Measurements from ENCODE around the gene CLIP1.
A peak's percentile ranks its signal among the peaks of the same experiment; 100 is the strongest.
"Not testable (repeated sequence)": the region's sequence is repeated elsewhere in the genome, so short reads cannot be mapped to it uniquely, and the experiment has no call there.

CLIP1 gene

GRCh38 chr12:122427403-122427802, 4.9 kb upstream of the CLIP1 start:
- Histone ChIP-seq H3K9me3 (ENCODE audit: control insufficient read depth, low read length) (no peaks in the 10 kb centered on the region), H3K4me3 (ENCODE audit: low read length) (no peak overlapping the region), H3K9ac (ENCODE audit: low read length) (no peak overlapping the region), H3K27me3 (replicated peaks; ENCODE audit: control insufficient read depth, insufficient read depth, low read length) (no peaks in the 10 kb centered on the region), H3K36me3 (ENCODE audit: control insufficient read depth, insufficient read depth, low read length, severe bottlenecking) (no peaks in the 10 kb centered on the region), H3K4me1 (ENCODE audit: control insufficient read depth, insufficient read depth, low read length) (peaks cover 11% of the 10 kb centered on the region)
- DNase-seq (ENCODE audit: low read depth): no peak

DNA sequence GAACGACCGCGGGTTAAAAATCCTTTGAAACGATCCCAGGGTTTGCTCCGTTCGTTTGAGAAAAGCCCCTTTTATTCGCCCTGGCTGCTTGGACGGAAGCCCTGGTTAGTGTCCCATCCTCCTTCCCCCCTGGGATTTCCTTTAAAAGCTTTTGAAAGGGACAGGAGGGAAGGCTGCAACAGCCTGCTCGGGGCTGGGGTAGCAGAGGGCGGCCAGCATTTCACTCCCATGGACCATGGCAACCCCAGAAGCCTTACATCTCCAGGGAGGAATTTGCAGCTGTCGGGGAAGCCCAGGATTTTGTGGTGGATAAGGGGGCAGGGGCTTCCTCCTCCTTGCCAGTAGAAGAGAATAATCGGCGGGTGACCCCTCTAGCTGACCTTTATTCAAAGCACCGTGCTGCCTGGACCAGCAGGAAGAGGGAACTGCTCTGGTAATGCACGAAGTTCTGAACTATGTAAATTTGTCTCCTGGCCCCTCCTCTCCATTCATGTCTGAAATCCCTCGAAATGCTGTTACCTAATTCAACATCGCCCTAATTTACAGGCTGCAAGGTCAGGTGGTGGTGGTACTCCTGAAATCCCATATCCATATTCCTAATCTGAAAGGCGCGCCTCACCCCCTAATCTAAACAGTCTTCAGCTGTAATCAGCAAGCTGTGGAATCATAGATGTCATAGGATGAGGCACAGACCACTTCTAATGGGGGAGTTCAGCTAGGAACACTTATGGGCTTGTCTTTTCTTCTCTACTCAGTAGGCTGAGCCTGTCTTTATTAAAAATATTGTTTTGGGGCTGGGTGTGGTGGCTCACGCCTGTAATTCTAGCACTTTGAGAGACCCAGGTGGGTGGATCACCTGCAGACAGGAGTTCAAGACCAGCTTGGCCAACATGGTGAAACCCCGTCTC, 1.0 kb upstream of the CLIP1 start:
- Histone ChIP-seq H3K36me3 (ENCODE audit: control insufficient read depth, insufficient read depth, low read length, severe bottlenecking) (no peaks in the 10 kb centered on the region), H3K9me3 (ENCODE audit: control insufficient read depth, low read length) (no peaks in the 10 kb centered on the region), H3K9ac (ENCODE audit: low read length) (peak overlapping the region; percentile 82), H3K4me3 (ENCODE audit: low read length) (peak overlapping the region; percentile 80), H3K4me1 (ENCODE audit: control insufficient read depth, insufficient read depth, low read length) (peaks cover 23% of the 10 kb centered on the region), H3K27me3 (replicated peaks; ENCODE audit: control insufficient read depth, insufficient read depth, low read length) (no peaks in the 10 kb centered on the region)
- DNase-seq (ENCODE audit: low read depth): peak; percentile 46

DNA sequence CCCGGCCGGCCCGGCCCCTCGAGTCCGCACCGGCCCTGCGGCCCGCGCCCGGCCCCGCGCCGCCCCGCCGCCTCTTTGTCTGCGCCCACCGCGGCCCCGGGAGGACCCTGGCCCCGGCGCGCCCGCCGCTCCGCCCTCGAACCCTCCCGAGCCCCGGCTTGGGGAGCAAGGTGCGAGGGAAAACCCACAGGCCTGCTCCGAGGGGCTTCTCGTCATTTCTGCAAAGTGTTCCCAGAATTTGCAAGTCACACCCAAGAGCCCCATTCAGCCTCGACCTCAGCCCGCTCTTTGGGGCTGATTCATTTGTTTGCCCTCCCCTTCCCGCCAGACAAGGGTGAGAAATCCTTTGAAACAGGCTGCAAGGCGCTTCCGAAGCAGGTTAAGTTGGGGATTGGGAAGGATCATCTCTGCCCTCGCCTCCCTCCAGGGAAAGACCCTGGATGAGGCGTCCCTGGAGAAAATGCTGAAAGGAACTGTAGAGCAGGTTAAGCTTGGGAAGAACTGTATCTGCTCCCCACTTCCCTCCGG, 325 bp upstream of the CLIP1 start:
- peak overlapping the region; percentile 82 for H3K9ac ChIP-seq (ENCODE audit: low read length)
- H3K27me3 ChIP-seq (replicated peaks; ENCODE audit: control insufficient read depth, insufficient read depth, low read length): no peaks in the 10 kb centered on the region
- no peaks in the 10 kb centered on the region for H3K36me3 ChIP-seq (ENCODE audit: control insufficient read depth, insufficient read depth, low read length, severe bottlenecking)
- DNase-seq (ENCODE audit: low read depth): peak; percentile 65
- H3K9me3 ChIP-seq (ENCODE audit: control insufficient read depth, low read length): no peaks in the 10 kb centered on the region
- peak overlapping the region; percentile 80 for H3K4me3 ChIP-seq (ENCODE audit: low read length)
- peaks cover 23% of the 10 kb centered on the region for H3K4me1 ChIP-seq (ENCODE audit: control insufficient read depth, insufficient read depth, low read length)

DNA sequence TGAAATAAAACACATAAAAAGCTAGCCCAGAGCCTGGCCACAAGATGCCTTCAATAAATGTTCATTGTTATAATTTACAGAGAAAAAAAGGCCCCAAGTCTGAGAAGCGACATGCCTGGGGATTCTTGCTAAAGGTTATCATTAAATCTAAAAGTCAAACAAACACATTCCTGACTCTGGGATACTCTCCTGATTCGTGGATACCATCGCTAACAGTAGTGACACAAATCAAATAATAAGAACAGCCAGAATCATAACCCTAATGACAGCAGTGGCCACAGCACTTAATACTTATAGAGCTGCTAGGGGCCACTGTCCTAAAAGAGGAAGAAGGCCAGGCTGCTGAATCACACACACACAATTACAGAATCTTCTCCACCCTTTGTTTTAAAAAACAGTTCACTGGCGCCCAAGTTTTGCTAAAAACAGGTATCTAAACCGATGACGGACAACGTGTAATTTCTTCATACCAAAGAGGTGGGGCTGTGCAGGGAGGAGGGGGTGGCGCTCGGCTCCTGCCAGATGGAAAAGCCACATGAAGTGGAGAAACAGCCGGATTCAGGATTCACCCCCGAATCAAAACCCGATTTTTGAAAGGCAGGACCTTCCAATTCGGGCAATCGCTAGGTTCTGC, 1.2 kb downstream of the CLIP1 start:
- peak overlapping the region; percentile 96 for H3K4me3 ChIP-seq (ENCODE audit: low read length)
- no peaks in the 10 kb centered on the region for H3K36me3 ChIP-seq (ENCODE audit: control insufficient read depth, insufficient read depth, low read length, severe bottlenecking)
- peaks cover 23% of the 10 kb centered on the region for H3K4me1 ChIP-seq (ENCODE audit: control insufficient read depth, insufficient read depth, low read length)
- no peaks in the 10 kb centered on the region for H3K9me3 ChIP-seq (ENCODE audit: control insufficient read depth, low read length)
- no peaks in the 10 kb centered on the region for H3K27me3 ChIP-seq (replicated peaks; ENCODE audit: control insufficient read depth, insufficient read depth, low read length)
- DNase-seq (ENCODE audit: low read depth): peak; percentile 73
- peak overlapping the region; percentile 98 for H3K9ac ChIP-seq (ENCODE audit: low read length)

DNA sequence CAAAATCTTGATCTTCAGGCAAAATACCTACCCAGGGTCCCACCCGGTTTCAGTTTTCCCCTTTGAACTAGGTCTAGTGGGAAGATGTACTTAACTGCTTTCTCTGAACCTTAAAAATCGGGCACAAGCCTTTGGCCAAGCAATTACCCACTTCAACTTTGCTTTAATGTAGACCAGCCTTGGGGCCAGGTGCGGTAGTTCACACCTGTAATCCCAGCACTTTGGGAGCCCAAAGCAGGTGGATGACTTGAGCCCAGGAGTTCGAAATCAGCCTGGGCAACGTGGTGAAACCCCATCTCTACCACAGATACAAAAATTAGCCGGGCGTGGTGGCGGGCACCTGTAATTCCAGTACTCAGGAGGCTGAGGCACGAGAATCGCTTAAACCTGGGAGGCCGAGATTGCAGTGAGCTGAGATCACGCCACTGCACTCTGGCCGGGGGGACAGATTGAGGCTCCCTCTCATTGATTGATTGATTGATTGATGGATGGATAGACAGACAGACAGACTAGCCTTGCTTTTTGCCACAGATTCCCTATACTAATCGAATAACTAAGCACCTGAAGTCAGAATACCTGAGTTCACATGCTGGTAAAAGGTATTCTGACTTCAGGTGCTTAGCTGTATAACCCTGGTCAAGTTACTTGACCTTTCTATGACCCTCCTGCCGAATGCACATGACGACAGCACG, 1.9 kb downstream of the CLIP1 start:
- H3K4me3 ChIP-seq (ENCODE audit: low read length): peak overlapping the region; percentile 96
- peak overlapping the region; percentile 98 for H3K9ac ChIP-seq (ENCODE audit: low read length)
- no peaks in the 10 kb centered on the region for H3K9me3 ChIP-seq (ENCODE audit: control insufficient read depth, low read length)
- DNase-seq (ENCODE audit: low read depth): no peak
- no peaks in the 10 kb centered on the region for H3K27me3 ChIP-seq (replicated peaks; ENCODE audit: control insufficient read depth, insufficient read depth, low read length)
- H3K4me1 ChIP-seq (ENCODE audit: control insufficient read depth, insufficient read depth, low read length): peaks cover 23% of the 10 kb centered on the region
- no peaks in the 10 kb centered on the region for H3K36me3 ChIP-seq (ENCODE audit: control insufficient read depth, insufficient read depth, low read length, severe bottlenecking)

- H3K4me3 ChIP-seq (ENCODE audit: low read length); H3K9ac ChIP-seq (ENCODE audit: low read length); H3K9me3 ChIP-seq (ENCODE audit: control insufficient read depth, low read length); H3K27me3 ChIP-seq (replicated peaks; ENCODE audit: control insufficient read depth, insufficient read depth, low read length); H3K36me3 ChIP-seq (ENCODE audit: control insufficient read depth, insufficient read depth, low read length, severe bottlenecking); DNase-seq (ENCODE audit: low read depth): not testable (repeated sequence)
- peaks cover 24% of the 10 kb centered on the region for H3K4me1 ChIP-seq (ENCODE audit: control insufficient read depth, insufficient read depth, low read length)
Observed at GRCh38 chr12:122419094-122419493, 3.4 kb downstream of the CLIP1 start.

DNA sequence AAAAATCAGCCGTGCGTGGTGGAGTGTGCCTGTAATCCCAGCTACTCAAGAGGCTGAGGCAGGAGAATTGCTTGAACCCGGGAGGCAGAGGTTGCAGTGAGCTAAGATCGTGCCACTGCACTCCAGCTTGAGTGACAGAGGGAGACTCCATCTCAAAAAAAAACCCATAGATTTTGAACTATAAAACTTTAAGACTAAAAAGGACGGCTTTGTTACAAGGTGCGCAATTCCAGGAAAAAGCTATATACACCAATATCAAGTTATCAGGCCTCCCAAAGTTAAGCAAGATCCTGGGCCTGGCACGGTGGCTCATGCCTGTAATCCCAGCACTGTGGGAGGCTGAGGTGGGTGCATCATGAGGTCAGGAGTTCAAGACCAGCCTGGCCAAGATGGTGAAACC, 6.8 kb downstream of the CLIP1 start:
- peaks cover 28% of the 10 kb centered on the region for H3K4me1 ChIP-seq (ENCODE audit: control insufficient read depth, insufficient read depth, low read length)
- H3K9ac ChIP-seq (ENCODE audit: low read length); H3K4me3 ChIP-seq (ENCODE audit: low read length); H3K36me3 ChIP-seq (ENCODE audit: control insufficient read depth, insufficient read depth, low read length, severe bottlenecking); H3K27me3 ChIP-seq (replicated peaks; ENCODE audit: control insufficient read depth, insufficient read depth, low read length); DNase-seq (ENCODE audit: low read depth); H3K9me3 ChIP-seq (ENCODE audit: control insufficient read depth, low read length): not testable (repeated sequence)

- DNase-seq (ENCODE audit: low read depth): peak; percentile 33
- peaks cover 20% of the 10 kb centered on the region for H3K4me1 ChIP-seq (ENCODE audit: control insufficient read depth, insufficient read depth, low read length)
Observed at GRCh38 chr12:122413516-122414404, 8.7 kb downstream of the CLIP1 start.

DNA sequence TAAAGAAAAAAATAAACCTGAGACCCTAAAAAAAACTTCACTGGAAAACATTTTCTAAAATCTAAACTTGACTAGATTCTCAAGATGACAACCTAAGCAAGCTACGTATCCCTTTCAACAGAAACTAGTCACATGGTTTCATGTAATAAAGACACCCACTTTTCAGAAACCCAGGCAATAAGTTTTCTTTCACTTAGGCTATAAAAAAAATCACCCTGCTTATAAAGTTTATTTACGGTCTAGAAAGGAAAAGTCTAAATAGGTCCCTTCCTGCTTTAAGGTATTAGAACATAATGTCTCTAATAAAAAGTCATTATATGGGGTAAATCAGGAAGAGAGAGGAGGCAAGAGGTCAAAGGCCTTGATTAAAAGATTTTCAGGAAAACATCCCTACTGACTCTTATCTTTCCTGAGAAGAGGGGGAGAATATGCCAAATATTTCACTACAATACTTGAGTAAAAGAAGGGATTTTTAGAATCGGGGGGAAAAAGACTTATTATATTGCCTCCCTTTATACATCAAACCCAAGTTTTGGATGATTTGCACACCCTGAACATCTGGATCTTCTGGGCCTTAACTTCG, 9.5 kb downstream of the CLIP1 start:
- H3K36me3 ChIP-seq (ENCODE audit: control insufficient read depth, insufficient read depth, low read length, severe bottlenecking): no peaks in the 10 kb centered on the region
- peak overlapping the region; percentile 61 for H3K4me3 ChIP-seq (ENCODE audit: low read length)
- H3K4me1 ChIP-seq (ENCODE audit: control insufficient read depth, insufficient read depth, low read length): peaks cover 20% of the 10 kb centered on the region
- no peak overlapping the region for H3K9ac ChIP-seq (ENCODE audit: low read length)
- no peaks in the 10 kb centered on the region for H3K9me3 ChIP-seq (ENCODE audit: control insufficient read depth, low read length)
- no peaks in the 10 kb centered on the region for H3K27me3 ChIP-seq (replicated peaks; ENCODE audit: control insufficient read depth, insufficient read depth, low read length)
- DNase-seq (ENCODE audit: low read depth): no peak

More at GRCh38 chr12:122413516-122414404, 8.7 kb downstream of the CLIP1 start:
- Histone ChIP-seq H3K9me3 (ENCODE audit: control insufficient read depth, low read length) (no peaks in the 10 kb centered on the region), H3K27me3 (replicated peaks; ENCODE audit: control insufficient read depth, insufficient read depth, low read length) (no peaks in the 10 kb centered on the region), H3K36me3 (ENCODE audit: control insufficient read depth, insufficient read depth, low read length, severe bottlenecking) (no peaks in the 10 kb centered on the region), H3K9ac (ENCODE audit: low read length) (no peak overlapping the region), H3K4me3 (ENCODE audit: low read length) (peak overlapping the region; percentile 61)

DNA sequence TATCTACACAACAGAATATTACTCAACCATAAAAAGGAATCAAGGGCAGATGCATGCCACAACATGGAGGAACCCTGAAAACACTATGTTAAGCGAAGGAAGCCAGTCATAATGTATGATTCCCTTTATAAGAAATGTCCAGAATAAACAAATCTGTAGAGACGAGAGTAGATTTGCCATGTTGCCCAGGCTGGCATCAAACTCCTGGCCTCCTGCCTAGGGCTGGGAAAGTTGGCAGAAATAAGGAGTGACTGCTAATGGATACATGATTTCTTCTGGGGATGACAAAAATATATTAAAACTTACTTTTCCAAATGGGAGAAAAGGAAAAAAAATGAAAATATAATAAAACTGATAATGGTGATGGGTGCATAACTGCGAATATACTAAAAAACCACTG, 10.9 kb downstream of the CLIP1 start:
- Histone ChIP-seq H3K4me3 (ENCODE audit: low read length) (no peak overlapping the region), H3K4me1 (ENCODE audit: control insufficient read depth, insufficient read depth, low read length) (peaks cover 30% of the 10 kb centered on the region), H3K27me3 (replicated peaks; ENCODE audit: control insufficient read depth, insufficient read depth, low read length) (no peaks in the 10 kb centered on the region), H3K9ac (ENCODE audit: low read length) (no peak overlapping the region), H3K9me3 (ENCODE audit: control insufficient read depth, low read length) (no peaks in the 10 kb centered on the region), H3K36me3 (ENCODE audit: control insufficient read depth, insufficient read depth, low read length, severe bottlenecking) (no peaks in the 10 kb centered on the region)
- no peak for DNase-seq (ENCODE audit: low read depth)
